HepG2 (cell line): Measurements from ENCODE around the gene CASZ1. TPM values are rescaled to one million over a fixed set of nuclear protein-coding genes. Genes with fewer than 3 reads are reported as not detected.

ENCODE experiments used
- ATAC-seq: fragments of 200-7000 bp; cut with Tn5 transposase; 3 replicates; pipeline ENCODE4 v1.9.1; 2020; ENCODE audit warnings: mild to moderate bottlenecking, moderate library complexity
- BruUV-seq: library from RNA; stranded (reverse); fragments of 400-500 nt; replicated peaks from 2 replicates; lab custom pipeline; 2021; lab: Mats Ljungman, UMichigan
- CTCF ChIA-PET: fragments of 300-600 bp; formaldehyde crosslinking; extraction: SDS; loops from one replicate; lab custom pipeline; 2021; ENCODE audit warnings: low total read pairs, inconsistent platforms, low intra/inter-chr PET ratio; lab: Yijun Ruan, JAX
- POLR2A ChIA-PET: fragments of 350-600 bp; sonication (Branson Sonifier 250); formaldehyde crosslinking; loops from one replicate; lab custom pipeline; 2020; ENCODE audit warnings: antibody characterized with exemption, inconsistent platforms; lab: Yijun Ruan, JAX
- DNase-seq: peaks from one replicate; pipeline ENCODE4 v3.0.0-alpha.2; 2015; ENCODE audit warnings: low spot score
- FAIRE-seq: peaks from 3 replicates; lab custom pipeline; 2011; peaks lifted over from hg19 to GRCh38; lab: Jason Lieb, UNC
- H2AFZ ChIP-seq: one replicate; pipeline ENCODE4 v1.6.1; 2011; ENCODE audit warnings: low read length, inconsistent platforms
- H3K27ac ChIP-seq: fragments of 300-600 bp; 3 replicates; pipeline ENCODE4 v1.8.0; 2011; ENCODE audit warnings: mixed run types, mild to moderate bottlenecking, mixed read lengths, low read length, inconsistent platforms; ENCODE audit not compliant: insufficient read depth; ENCODE audit errors: extremely low read length
- H3K27me3 ChIP-seq, 2 experiments: fragments of 200-600 bp in 1 of 2; 2 replicates in 1 of 2; 3 replicates in 1 of 2; pipeline versions ENCODE4 v1.6.0 to v1.8.0; 2011; ENCODE audit warnings: low read length in 2 of 2, mild to moderate bottlenecking in 2 of 2, moderate library complexity in 2 of 2, inconsistent platforms in 1 of 2; ENCODE audit not compliant: insufficient read depth in 2 of 2, control insufficient read depth in 1 of 2
- H3K36me3 ChIP-seq, 2 experiments: fragments of 200-600 bp in 1 of 2; replicated peaks in 1 of 2; 2 replicates in 1 of 2; 3 replicates in 1 of 2; pipeline versions ENCODE4 v1.5.1 to v1.8.0; 2011; ENCODE audit warnings: low read length in 2 of 2, inconsistent platforms in 1 of 2; ENCODE audit not compliant: insufficient read depth in 2 of 2, control insufficient read depth in 1 of 2
- H3K4me1 ChIP-seq: 2 replicates; pipeline ENCODE4 v1.5.1; 2012; ENCODE audit warnings: low read length, inconsistent platforms; ENCODE audit not compliant: insufficient read depth
- H3K4me2 ChIP-seq: 2 replicates; pipeline ENCODE4 v1.6.0; 2011; ENCODE audit warnings: low read depth, low read length, inconsistent platforms
- H3K4me3 ChIP-seq, 3 experiments: fragments of 200-600 bp in 1 of 3; sonication (generic), shearing (Covaris generic) in 1 of 3; replicated peaks in 1 of 3; 2 replicates each; pipeline ENCODE4 v1.5.1; 2011 to 2016; ENCODE audit warnings: low read length in 3 of 3, inconsistent platforms in 2 of 3, low read depth in 2 of 3, mild to moderate bottlenecking in 2 of 3, control low read depth in 1 of 3, mixed read lengths in 1 of 3; ENCODE audit not compliant: insufficient read depth in 1 of 3
- H3K79me2 ChIP-seq: one replicate; pipeline ENCODE4 v1.6.1; 2011; ENCODE audit warnings: low read length, inconsistent platforms; ENCODE audit not compliant: insufficient read depth
- H3K9ac ChIP-seq: 2 replicates; pipeline ENCODE4 v1.6.0; 2011; ENCODE audit warnings: mild to moderate bottlenecking, low read depth, low read length, inconsistent platforms; ENCODE audit not compliant: insufficient read depth
- H3K9me3 ChIP-seq: 2 replicates; pipeline ENCODE4 v1.5.1; 2012; ENCODE audit warnings: mild to moderate bottlenecking, low read length
- H4K20me1 ChIP-seq: 2 replicates; pipeline ENCODE4 v1.6.0; 2011; ENCODE audit warnings: inconsistent platforms, mild to moderate bottlenecking, low read length, moderate library complexity; ENCODE audit not compliant: insufficient read depth
- BRD4 ChIP-seq: sonication (generic); formaldehyde crosslinking; IDR thresholded peaks from 2 replicates; pipeline ENCODE4 v1.4.0; 2020; ENCODE audit warnings: missing genetic modification reagents
- FOXJ3 ChIP-seq: sonication (generic); formaldehyde crosslinking; IDR thresholded peaks from 2 replicates; pipeline ENCODE4 v1.4.0; 2020; ENCODE audit warnings: missing genetic modification reagents, mild to moderate bottlenecking, borderline replicate concordance
- HNF1A ChIP-seq, 2 experiments: sonication (generic) in 1 of 2; formaldehyde crosslinking in 1 of 2; IDR thresholded peaks; 2 replicates each; pipeline versions ENCODE4 v1.4.0 to v1.6.1; 2016 to 2020; ENCODE audit warnings: borderline replicate concordance in 1 of 2, low read depth in 1 of 2, mild to moderate bottlenecking in 1 of 2, missing genetic modification reagents in 1 of 2
- MXI1 ChIP-seq: IDR thresholded peaks from 3 replicates; pipeline ENCODE4 v1.6.1; 2012; ENCODE audit warnings: low read depth, low read length, inconsistent platforms, borderline replicate concordance
- SPEN ChIP-seq: sonication (generic); formaldehyde crosslinking; IDR thresholded peaks from 2 replicates; pipeline ENCODE4 v1.5.1; 2020; ENCODE audit warnings: low read depth, mild to moderate bottlenecking, missing genetic modification reagents
- TSC22D2 ChIP-seq: sonication (generic); formaldehyde crosslinking; IDR thresholded peaks from 2 replicates; pipeline ENCODE4 v1.5.1; 2020; ENCODE audit warnings: missing genetic modification reagents, mild to moderate bottlenecking, borderline replicate concordance
- ZBTB37 ChIP-seq: sonication (generic); formaldehyde crosslinking; IDR thresholded peaks from 2 replicates; pipeline ENCODE4 v1.4.0; 2020; ENCODE audit warnings: mild to moderate bottlenecking, missing genetic modification reagents
- ZNF280D ChIP-seq: sonication (generic); formaldehyde crosslinking; IDR thresholded peaks from 2 replicates; pipeline ENCODE4 v1.5.1; 2020; ENCODE audit warnings: mild to moderate bottlenecking, missing genetic modification reagents
- ZNF788 ChIP-seq: sonication (generic); formaldehyde crosslinking; IDR thresholded peaks from 2 replicates; pipeline ENCODE4 v1.5.0; 2020; ENCODE audit warnings: mild to moderate bottlenecking, missing genetic modification reagents, borderline replicate concordance
- WGBS: methylation state at CpG from one replicate; pipeline ENCODE4 v1.1.6; 2017; ENCODE audit warnings: low lambda C conversion rate; 5-methylcytosine and 5-hydroxymethylcytosine counted together
- in situ Hi-C: cut with HindIII; loops from 2 replicates; pipeline ENCODE4 v1.10.0; 2017; ENCODE audit warnings: low pct_unique_long_range_greater_than_20kb; ENCODE audit not compliant: extremely low pct_ligation_motif_present
- intact Hi-C: fragments of 100-400 bp; cut with micrococcal nuclease; formaldehyde crosslinking; loops from one replicate; pipeline ENCODE4 v1.10.0; 2022; ENCODE audit not compliant: unreplicated experiment
- polyA plus RNA-seq, 8 experiments: library from polyadenylated mRNA; depleted of rRNA in 3 of 8; stranded (reverse) in 7 of 8; unstranded in 1 of 8; fragments of >200 nt; fragmentation: Illumina TruSeq in 4 of 8; extraction: Trizol in 4 of 8; gene quantifications; 2 replicates each; pipeline versions ENCODE4 v1.2.1 to v1.2.3, GENCODE V29; 2011 to 2016; ENCODE audit warnings: low read depth in 4 of 8, missing spikeins in 1 of 8, mixed read lengths in 1 of 8; ENCODE audit not compliant: insufficient read depth in 1 of 8
- total RNA-seq, 5 experiments: library from RNA; depleted of rRNA; stranded (reverse); fragments of >200 nt; fragmentation: Illumina TruSeq; extraction: Trizol; gene quantifications; 2 replicates each; pipeline ENCODE4 v1.2.3, GENCODE V29; 2016; ENCODE audit warnings: low read depth in 1 of 5

CASZ1 gene
- total and polyA plus RNA-seq, 2 of the 13 experiments (the other 11 are each of a cell fraction or from before 2014, with no cell fraction given), result 1.9 to 3.7 TPM

- TF ChIP-seq HNF1A (IDR thresholded peaks at IDR 0.05; ENCODE audit: low read depth) (no peak), HNF1A (CRISPR knock-in tag; IDR thresholded peaks at IDR 0.05; ENCODE audit: borderline replicate concordance) (no peak), MXI1 (no peak), ZNF280D (no peak), ZNF788 (CRISPR knock-in tag) (no peak)
Observed at GRCh38 chr1:10764296-10764798, 32.1 kb downstream of the CASZ1 start (continued).

GRCh38 chr1:10762875-10763274 lies 33.6 kb downstream of the CASZ1 start:
- ChIA-PET CTCF (no interaction called here), POLR2A (no interaction called here)
- H3K36me3 ChIP-seq, result no peaks in the 10 kb centered on the region
- no peaks in the 10 kb centered on the region for H3K9me3 ChIP-seq
- H3K4me3 ChIP-seq, result no peak overlapping the region
- FAIRE-seq (no peak), DNase-seq (no peak), ATAC-seq (no peak)
- H3K4me1 ChIP-seq, result peaks cover 35% of the 10 kb centered on the region
- no peak for TF ChIP-seq SPEN (CRISPR knock-in tag)
- TF ChIP-seq BRD4 (CRISPR knock-in tag), result no peak
- no peak for TF ChIP-seq FOXJ3
- TF ChIP-seq TSC22D2, result no peak
- no peak for TF ChIP-seq ZBTB37 (CRISPR knock-in tag)
- H3K9ac ChIP-seq, result no peak overlapping the region
- no peak overlapping the region for H3K4me2 ChIP-seq
- H3K79me2 ChIP-seq, result no peaks in the 10 kb centered on the region
- intact Hi-C loops, result no loop called here
- in situ Hi-C loops, result no loop called here
- no peaks in the 10 kb centered on the region for H4K20me1 ChIP-seq
- WGBS, result 53% methylated on average over 8 of the region's 12 CpGs
- no peak overlapping the region for H3K27ac ChIP-seq
- peaks cover 1 to 65% of the 10 kb centered on the region in 2 experiments; a peak in 3 of 5 replicates for H3K27me3 ChIP-seq
- BruUV-seq, result no TSS peak
- no peak overlapping the region for H2AFZ ChIP-seq
